T-helper 1 cell (primary cell): ENCODE results near the gene MRM1.

Experiments
- DNase-seq, 5 donors: peaks; one replicate each; pipeline ENCODE4 v3.0.0-alpha.2; 2012 to 2020
- total RNA-seq, 4 donors: gene quantifications; one replicate each; lab custom pipeline; 2026; lab: John Stamatoyannopoulos, UW

MRM1 gene
- 2.4 to 5.3 (median 3.6) reads per million in 4 donors for total RNA-seq

GRCh38 chr17:36601303-36602029 lies at the start of gene MRM1:
TSS of gene MRM1 (plus strand) at chr17:36601583. CDS start at chr17:36601811, 228 bp downstream.
- DNase-seq: peak; percentile 83 to 89 (median 87)

GRCh38 chr17:36553459-36553858 lies 47.9 kb upstream of the MRM1 start:
- DNase-seq: no peak

- no peak for DNase-seq
Observed at GRCh38 chr17:36566081-36566480, 35.3 kb upstream of the MRM1 start.

GRCh38 chr17:36575028-36575427 lies 26.4 kb upstream of the MRM1 start:
- DNase-seq: no peak

- no peak for DNase-seq
Observed at GRCh38 chr17:36576793-36577192, 24.6 kb upstream of the MRM1 start.

- DNase-seq: no peak
Observed at GRCh38 chr17:36578671-36579070, 22.7 kb upstream of the MRM1 start.

- DNase-seq: no peak
Observed at GRCh38 chr17:36583787-36584186, 17.6 kb upstream of the MRM1 start.

- DNase-seq: no peak
Observed at GRCh38 chr17:36586138-36586537, 15.2 kb upstream of the MRM1 start.

- DNase-seq: no peak
Observed at GRCh38 chr17:36590082-36590481, 11.3 kb upstream of the MRM1 start.

- DNase-seq: peak; percentile 65 to 77 (median 69)
Observed at GRCh38 chr17:36591434-36592315, 9.7 kb upstream of the MRM1 start, which contains the start of gene DHRS11. TSS of gene DHRS11 (plus strand) at chr17:36591879. CDS start at chr17:36592010, 131 bp downstream.

GRCh38 chr17:36592316-36592715 lies 9.1 kb upstream of the MRM1 start:
- DNase-seq: no peak

- DNase-seq: no peak
Observed at GRCh38 chr17:36592716-36593321, 8.6 kb upstream of the MRM1 start.

GRCh38 chr17:36593656-36594316 lies 7.6 kb upstream of the MRM1 start:
- no peak for DNase-seq

- no peak for DNase-seq
Observed at GRCh38 chr17:36594626-36595401, 6.6 kb upstream of the MRM1 start.

- DNase-seq: no peak
Observed at GRCh38 chr17:36597226-36597625, 4.2 kb upstream of the MRM1 start.

GRCh38 chr17:36597866-36598777 lies 3.3 kb upstream of the MRM1 start:
- no peak for DNase-seq

GRCh38 chr17:36598951-36599401 lies 2.4 kb upstream of the MRM1 start:
- DNase-seq: no peak

- no peak for DNase-seq
Observed at GRCh38 chr17:36599546-36600250, 1.7 kb upstream of the MRM1 start.

GRCh38 chr17:36600465-36600864 lies 918 bp upstream of the MRM1 start:
- no peak for DNase-seq

GRCh38 chr17:36600936-36601302 lies 464 bp upstream of the MRM1 start:
- DNase-seq: peak in 1 of 5 donors; percentile 24
